SK-N-SH treated with all-trans-retinoic acid at 6 μM for 48 hours (cell line): Measurements from ENCODE around the gene SDK1.

ENCODE experiments used
- ATAC-seq: fragments of 200-7000 bp; cut with Tn5 transposase; 3 replicates; pipeline ENCODE4 v1.9.1; 2020; ENCODE audit warnings: mild to moderate bottlenecking, moderate library complexity
- ARNTL ChIP-seq: fragments of 450-650 bp; formaldehyde crosslinking; IDR thresholded peaks from 2 replicates; pipeline ENCODE4 v1.5.0; 2020; ENCODE audit warnings: low read depth, mild to moderate bottlenecking, moderate library complexity, borderline replicate concordance
- BACH2 ChIP-seq: fragments of 250-450 bp; sonication (Bioruptor Pico); IDR thresholded peaks from 2 replicates; pipeline ENCODE4 v1.9.0; 2021; ENCODE audit warnings: mild to moderate bottlenecking, borderline replicate concordance
- CSDC2 ChIP-seq: fragments of 250-450 bp; sonication (Bioruptor Pico); IDR thresholded peaks from 2 replicates; pipeline ENCODE4 v1.5.0; 2020; ENCODE audit warnings: mild to moderate bottlenecking, moderate library complexity
- ESRRG ChIP-seq: fragments of 250-450 bp; sonication (Bioruptor Pico); IDR thresholded peaks from 2 replicates; pipeline ENCODE4 v1.6.1; 2021; ENCODE audit warnings: mild to moderate bottlenecking
- ISL1 ChIP-seq: fragments of 250-450 bp; sonication (Bioruptor Pico); IDR thresholded peaks from 2 replicates; pipeline ENCODE4 v2.1.2; 2022; ENCODE audit warnings: mild to moderate bottlenecking, moderate library complexity
- OSR1 ChIP-seq: fragments of 250-450 bp; sonication (Bioruptor Pico); IDR thresholded peaks from 2 replicates; pipeline ENCODE4 v1.8.0; 2022; ENCODE audit warnings: moderate library complexity, mild to moderate bottlenecking, inconsistent platforms
- PPARA ChIP-seq: fragments of 250-450 bp; sonication (Bioruptor Pico); IDR thresholded peaks from 2 replicates; pipeline ENCODE4 v1.5.0; 2020; ENCODE audit warnings: mild to moderate bottlenecking, borderline replicate concordance
- RARB ChIP-seq: fragments of 250-450 bp; sonication (Bioruptor Pico); IDR thresholded peaks from 2 replicates; pipeline ENCODE4 v1.8.0; 2021; ENCODE audit warnings: mild to moderate bottlenecking, moderate library complexity
- SNAI2 ChIP-seq: fragments of 250-450 bp; sonication (Bioruptor Pico); IDR thresholded peaks from 2 replicates; pipeline ENCODE4 v1.5.0; 2020; ENCODE audit warnings: mild to moderate bottlenecking, moderate library complexity
- TCF4 ChIP-seq: fragments of 250-450 bp; sonication (Bioruptor Pico); IDR thresholded peaks from 2 replicates; pipeline ENCODE4 v1.8.0; 2021; ENCODE audit warnings: mild to moderate bottlenecking, moderate library complexity, borderline replicate concordance
- TOX ChIP-seq: fragments of 250-450 bp; sonication (Bioruptor Pico); IDR thresholded peaks from 2 replicates; pipeline ENCODE4 v1.8.0; 2021; ENCODE audit warnings: mild to moderate bottlenecking, moderate library complexity, borderline replicate concordance
- ZC3H10 ChIP-seq: fragments of 250-450 bp; sonication (Bioruptor Pico); IDR thresholded peaks from 2 replicates; pipeline ENCODE4 v1.5.1; 2021; ENCODE audit warnings: mild to moderate bottlenecking, moderate library complexity
- ZFP3 ChIP-seq: fragments of 250-450 bp; sonication (Bioruptor Pico); IDR thresholded peaks from 2 replicates; pipeline ENCODE4 v1.5.0; 2020; ENCODE audit warnings: mild to moderate bottlenecking, moderate library complexity
- ZFP30 ChIP-seq: fragments of 450-650 bp; formaldehyde crosslinking; IDR thresholded peaks from 2 replicates; pipeline ENCODE4 v1.5.0; 2022; ENCODE audit warnings: mild to moderate bottlenecking, moderate library complexity
- ZNF565 ChIP-seq: fragments of 450-650 bp; formaldehyde crosslinking; conservative IDR thresholded peaks from 2 replicates; pipeline ENCODE4 v1.5.0; 2020; ENCODE audit warnings: low read depth, mild to moderate bottlenecking, moderate library complexity
- ZNF70 ChIP-seq: fragments of 450-650 bp; formaldehyde crosslinking; IDR thresholded peaks from 2 replicates; pipeline ENCODE4 v1.5.0; 2020; ENCODE audit warnings: mild to moderate bottlenecking, moderate library complexity
- ZNF8 ChIP-seq: fragments of 450-650 bp; formaldehyde crosslinking; IDR thresholded peaks from 2 replicates; pipeline ENCODE4 v1.5.0; 2020; ENCODE audit warnings: mild to moderate bottlenecking, moderate library complexity
- TF ChIP-seq, protein P1 (sequence below): fragments of 250-450 bp; sonication (Bioruptor Pico); IDR thresholded peaks from 2 replicates; pipeline ENCODE4 v1.5.0; 2020; ENCODE audit warnings: mild to moderate bottlenecking, moderate library complexity
- TF ChIP-seq, protein P2 (sequence below): fragments of 250-450 bp; sonication (Bioruptor Pico); IDR thresholded peaks from 2 replicates; pipeline ENCODE4 v1.8.0; 2021; ENCODE audit warnings: low read depth, mild to moderate bottlenecking, moderate library complexity, borderline replicate concordance
- TF ChIP-seq, protein P3 (sequence below): fragments of 250-450 bp; sonication (Bioruptor Pico); IDR thresholded peaks from 2 replicates; pipeline ENCODE4 v1.8.0; 2020; ENCODE audit warnings: mild to moderate bottlenecking, moderate library complexity, borderline replicate concordance
- TF ChIP-seq, protein P4 (sequence below): fragments of 250-450 bp; sonication (Bioruptor Pico); IDR thresholded peaks from 2 replicates; pipeline ENCODE4 v1.5.1; 2021; ENCODE audit warnings: mild to moderate bottlenecking, moderate library complexity
- TF ChIP-seq, protein P5 (sequence below): fragments of 250-450 bp; sonication (Bioruptor Pico); IDR thresholded peaks from 2 replicates; pipeline ENCODE4 v1.5.1; 2020; ENCODE audit warnings: low read depth, mild to moderate bottlenecking, moderate library complexity

SDK1 gene

DNA sequence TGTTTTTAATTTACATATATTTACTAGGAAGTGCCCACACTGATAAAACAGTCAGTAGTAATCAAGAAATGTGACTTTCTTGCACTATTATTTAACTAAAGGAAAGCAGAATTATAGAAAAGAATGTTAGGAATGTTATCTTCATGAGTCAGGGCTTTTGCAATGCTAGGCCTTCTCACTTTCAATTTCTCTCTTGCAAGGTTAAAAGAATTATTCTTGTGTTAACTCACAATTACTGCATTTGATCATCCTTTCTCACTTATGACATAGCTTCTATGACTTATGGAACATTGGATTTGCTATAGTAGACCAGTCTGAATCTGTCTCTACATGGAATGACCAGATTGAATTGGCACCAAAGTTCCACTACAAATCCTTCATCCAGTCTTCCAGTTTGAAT lies 192.4 kb downstream of the SDK1 start:
- peak; percentile 82 for ATAC-seq
- peak; percentile 80 for TF ChIP-seq ISL1
- no peak for TF ChIP-seq BACH2

DNA sequence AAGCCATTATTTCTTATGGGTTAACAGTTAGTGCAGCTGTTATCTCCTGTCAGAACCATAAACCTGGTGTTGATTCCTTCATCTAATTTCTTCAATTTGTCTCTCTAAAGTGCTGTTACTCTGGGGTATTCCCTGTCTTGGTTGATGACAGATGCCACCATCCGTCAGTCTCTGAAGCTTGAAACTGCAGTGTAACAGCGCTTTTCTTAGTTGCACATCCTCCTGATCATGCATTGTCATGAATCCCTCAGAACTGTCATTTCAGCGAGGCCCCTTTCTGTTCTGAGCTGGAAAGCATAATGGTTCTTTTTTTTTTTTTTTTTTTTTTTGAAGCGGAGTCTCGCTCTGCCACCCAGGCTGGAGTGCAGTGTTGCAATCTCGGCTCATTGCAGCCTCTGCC lies 193.9 kb downstream of the SDK1 start:
- TF ChIP-seq ZC3H10 (CRISPR knock-in tag), result no peak
- TF ChIP-seq, protein P1, sequence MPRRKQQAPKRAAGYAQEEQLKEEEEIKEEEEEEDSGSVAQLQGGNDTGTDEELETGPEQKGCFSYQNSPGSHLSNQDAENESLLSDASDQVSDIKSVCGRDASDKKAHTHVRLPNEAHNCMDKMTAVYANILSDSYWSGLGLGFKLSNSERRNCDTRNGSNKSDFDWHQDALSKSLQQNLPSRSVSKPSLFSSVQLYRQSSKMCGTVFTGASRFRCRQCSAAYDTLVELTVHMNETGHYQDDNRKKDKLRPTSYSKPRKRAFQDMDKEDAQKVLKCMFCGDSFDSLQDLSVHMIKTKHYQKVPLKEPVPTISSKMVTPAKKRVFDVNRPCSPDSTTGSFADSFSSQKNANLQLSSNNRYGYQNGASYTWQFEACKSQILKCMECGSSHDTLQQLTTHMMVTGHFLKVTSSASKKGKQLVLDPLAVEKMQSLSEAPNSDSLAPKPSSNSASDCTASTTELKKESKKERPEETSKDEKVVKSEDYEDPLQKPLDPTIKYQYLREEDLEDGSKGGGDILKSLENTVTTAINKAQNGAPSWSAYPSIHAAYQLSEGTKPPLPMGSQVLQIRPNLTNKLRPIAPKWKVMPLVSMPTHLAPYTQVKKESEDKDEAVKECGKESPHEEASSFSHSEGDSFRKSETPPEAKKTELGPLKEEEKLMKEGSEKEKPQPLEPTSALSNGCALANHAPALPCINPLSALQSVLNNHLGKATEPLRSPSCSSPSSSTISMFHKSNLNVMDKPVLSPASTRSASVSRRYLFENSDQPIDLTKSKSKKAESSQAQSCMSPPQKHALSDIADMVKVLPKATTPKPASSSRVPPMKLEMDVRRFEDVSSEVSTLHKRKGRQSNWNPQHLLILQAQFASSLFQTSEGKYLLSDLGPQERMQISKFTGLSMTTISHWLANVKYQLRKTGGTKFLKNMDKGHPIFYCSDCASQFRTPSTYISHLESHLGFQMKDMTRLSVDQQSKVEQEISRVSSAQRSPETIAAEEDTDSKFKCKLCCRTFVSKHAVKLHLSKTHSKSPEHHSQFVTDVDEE, result no peak
- no peak for TF ChIP-seq ZNF70 (CRISPR knock-in tag)
- no peak for TF ChIP-seq RARB (CRISPR knock-in tag)
- TF ChIP-seq SNAI2, result no peak
- TF ChIP-seq BACH2, result no peak
- TF ChIP-seq ESRRG (CRISPR knock-in tag), result no peak
- TF ChIP-seq ZFP3 (CRISPR knock-in tag), result no peak
- TF ChIP-seq, protein P2, sequence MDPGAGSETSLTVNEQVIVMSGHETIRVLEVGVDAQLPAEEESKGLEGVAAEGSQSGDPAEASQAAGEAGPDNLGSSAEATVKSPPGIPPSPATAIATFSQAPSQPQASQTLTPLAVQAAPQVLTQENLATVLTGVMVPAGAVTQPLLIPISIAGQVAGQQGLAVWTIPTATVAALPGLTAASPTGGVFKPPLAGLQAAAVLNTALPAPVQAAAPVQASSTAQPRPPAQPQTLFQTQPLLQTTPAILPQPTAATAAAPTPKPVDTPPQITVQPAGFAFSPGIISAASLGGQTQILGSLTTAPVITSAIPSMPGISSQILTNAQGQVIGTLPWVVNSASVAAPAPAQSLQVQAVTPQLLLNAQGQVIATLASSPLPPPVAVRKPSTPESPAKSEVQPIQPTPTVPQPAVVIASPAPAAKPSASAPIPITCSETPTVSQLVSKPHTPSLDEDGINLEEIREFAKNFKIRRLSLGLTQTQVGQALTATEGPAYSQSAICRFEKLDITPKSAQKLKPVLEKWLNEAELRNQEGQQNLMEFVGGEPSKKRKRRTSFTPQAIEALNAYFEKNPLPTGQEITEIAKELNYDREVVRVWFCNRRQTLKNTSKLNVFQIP (CRISPR knock-in tag), result no peak
- TF ChIP-seq CSDC2 (CRISPR knock-in tag), result no peak
- TF ChIP-seq ISL1, result no peak
- no peak for TF ChIP-seq ZNF565 (CRISPR knock-in tag)
- no peak for TF ChIP-seq ZFP30 (CRISPR knock-in tag)
- no peak for TF ChIP-seq TCF4 (CRISPR knock-in tag)
- ATAC-seq, result no peak

DNA sequence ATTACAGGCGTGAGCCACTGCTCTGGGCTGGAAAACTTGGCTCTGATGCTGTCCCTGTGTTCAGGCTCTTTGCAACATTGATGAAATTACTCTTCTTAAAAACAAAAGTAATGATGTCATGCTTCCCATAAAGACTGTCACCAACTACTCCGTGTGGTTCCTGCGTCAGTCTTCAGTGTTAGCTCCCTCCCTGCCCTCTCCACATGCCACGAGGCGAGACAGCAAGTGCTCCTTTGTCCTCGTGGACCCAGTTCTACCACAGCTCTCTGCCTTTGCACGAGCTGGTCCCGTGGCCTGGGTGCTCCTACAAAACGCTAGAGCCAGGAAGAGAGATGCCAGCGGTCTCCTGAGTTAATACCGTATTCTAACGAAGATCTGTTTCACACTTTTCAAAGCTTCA lies 194.5 kb downstream of the SDK1 start:
- no peak for ATAC-seq
- TF ChIP-seq, protein P3, sequence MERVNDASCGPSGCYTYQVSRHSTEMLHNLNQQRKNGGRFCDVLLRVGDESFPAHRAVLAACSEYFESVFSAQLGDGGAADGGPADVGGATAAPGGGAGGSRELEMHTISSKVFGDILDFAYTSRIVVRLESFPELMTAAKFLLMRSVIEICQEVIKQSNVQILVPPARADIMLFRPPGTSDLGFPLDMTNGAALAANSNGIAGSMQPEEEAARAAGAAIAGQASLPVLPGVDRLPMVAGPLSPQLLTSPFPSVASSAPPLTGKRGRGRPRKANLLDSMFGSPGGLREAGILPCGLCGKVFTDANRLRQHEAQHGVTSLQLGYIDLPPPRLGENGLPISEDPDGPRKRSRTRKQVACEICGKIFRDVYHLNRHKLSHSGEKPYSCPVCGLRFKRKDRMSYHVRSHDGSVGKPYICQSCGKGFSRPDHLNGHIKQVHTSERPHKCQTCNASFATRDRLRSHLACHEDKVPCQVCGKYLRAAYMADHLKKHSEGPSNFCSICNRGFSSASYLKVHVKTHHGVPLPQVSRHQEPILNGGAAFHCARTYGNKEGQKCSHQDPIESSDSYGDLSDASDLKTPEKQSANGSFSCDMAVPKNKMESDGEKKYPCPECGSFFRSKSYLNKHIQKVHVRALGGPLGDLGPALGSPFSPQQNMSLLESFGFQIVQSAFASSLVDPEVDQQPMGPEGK, result no peak
- no peak for TF ChIP-seq TCF4 (CRISPR knock-in tag)
- TF ChIP-seq ZC3H10 (CRISPR knock-in tag), result no peak
- TF ChIP-seq, protein P2 (CRISPR knock-in tag), result no peak
- TF ChIP-seq, protein P1, result no peak
- no peak for TF ChIP-seq OSR1
- no peak for TF ChIP-seq ZNF70 (CRISPR knock-in tag)
- no peak for TF ChIP-seq BACH2
- TF ChIP-seq TOX (CRISPR knock-in tag), result no peak
- TF ChIP-seq ISL1, result no peak
- no peak for TF ChIP-seq ZFP30 (CRISPR knock-in tag)
- no peak for TF ChIP-seq ARNTL (CRISPR knock-in tag)
- TF ChIP-seq ZFP3 (CRISPR knock-in tag), result no peak
- no peak for TF ChIP-seq CSDC2 (CRISPR knock-in tag)
- TF ChIP-seq RARB (CRISPR knock-in tag), result no peak
- no peak for TF ChIP-seq ZNF8 (CRISPR knock-in tag)
- no peak for TF ChIP-seq PPARA
- TF ChIP-seq ESRRG (CRISPR knock-in tag), result no peak
- TF ChIP-seq, protein P4, sequence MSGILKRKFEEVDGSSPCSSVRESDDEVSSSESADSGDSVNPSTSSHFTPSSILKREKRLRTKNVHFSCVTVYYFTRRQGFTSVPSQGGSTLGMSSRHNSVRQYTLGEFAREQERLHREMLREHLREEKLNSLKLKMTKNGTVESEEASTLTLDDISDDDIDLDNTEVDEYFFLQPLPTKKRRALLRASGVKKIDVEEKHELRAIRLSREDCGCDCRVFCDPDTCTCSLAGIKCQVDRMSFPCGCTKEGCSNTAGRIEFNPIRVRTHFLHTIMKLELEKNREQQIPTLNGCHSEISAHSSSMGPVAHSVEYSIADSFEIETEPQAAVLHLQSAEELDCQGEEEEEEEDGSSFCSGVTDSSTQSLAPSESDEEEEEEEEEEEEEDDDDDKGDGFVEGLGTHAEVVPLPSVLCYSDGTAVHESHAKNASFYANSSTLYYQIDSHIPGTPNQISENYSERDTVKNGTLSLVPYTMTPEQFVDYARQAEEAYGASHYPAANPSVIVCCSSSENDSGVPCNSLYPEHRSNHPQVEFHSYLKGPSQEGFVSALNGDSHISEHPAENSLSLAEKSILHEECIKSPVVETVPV, result no peak
- TF ChIP-seq, protein P5, sequence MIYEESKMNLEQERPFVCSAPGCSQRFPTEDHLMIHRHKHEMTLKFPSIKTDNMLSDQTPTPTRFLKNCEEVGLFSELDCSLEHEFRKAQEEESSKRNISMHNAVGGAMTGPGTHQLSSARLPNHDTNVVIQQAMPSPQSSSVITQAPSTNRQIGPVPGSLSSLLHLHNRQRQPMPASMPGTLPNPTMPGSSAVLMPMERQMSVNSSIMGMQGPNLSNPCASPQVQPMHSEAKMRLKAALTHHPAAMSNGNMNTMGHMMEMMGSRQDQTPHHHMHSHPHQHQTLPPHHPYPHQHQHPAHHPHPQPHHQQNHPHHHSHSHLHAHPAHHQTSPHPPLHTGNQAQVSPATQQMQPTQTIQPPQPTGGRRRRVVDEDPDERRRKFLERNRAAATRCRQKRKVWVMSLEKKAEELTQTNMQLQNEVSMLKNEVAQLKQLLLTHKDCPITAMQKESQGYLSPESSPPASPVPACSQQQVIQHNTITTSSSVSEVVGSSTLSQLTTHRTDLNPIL (CRISPR knock-in tag), result no peak
